Bronchus fibroblast of lung (primary cell): Measurements from ENCODE around the gene ZNF77. TPM values are rescaled to one million over a fixed set of nuclear protein-coding genes. Genes with fewer than 3 reads are reported as not detected.

Experiments used
- total RNA-seq: library from RNA; depleted of rRNA; stranded (reverse); fragments of >200 nt; gene quantifications from 2 replicates; pipeline ENCODE4 v1.2.3, GENCODE V29; 2015

Gene ZNF77
- 2.2 and 3.0 TPM in 2 replicates for total RNA-seq

GRCh38 chr19:2944775-2945574 lies at the start of gene ZNF77:
ZNF77 (minus strand) TSS chr19:2944971; CDS start chr19:2944840, 131 bp downstream.

GRCh38 chr19:2977001-2977745 lies 32.4 kb upstream of the ZNF77 start, which contains the start of gene TLE6:
TLE6 (plus strand) TSS chr19:2977564; CDS start chr19:2978234, 670 bp downstream.

GRCh38 chr19:2900296-2901252 lies 44.2 kb downstream of the ZNF77 start, which contains the start of gene ZNF57:
ZNF57 (plus strand) TSS chr19:2900928; CDS start chr19:2901046, 118 bp downstream.

Other genes starting within 250 kb of the ZNF77 start
- under 0.01 and 0.15 TPM in 2 replicates for gene GNG7, start 242.3 kb downstream of the ZNF77 start, total RNA-seq
- gene DIRAS1, start 223.6 kb downstream of the ZNF77 start, total RNA-seq: 0.34 and 0.59 TPM in 2 replicates
- gene SLC39A3, start 205.0 kb downstream of the ZNF77 start, total RNA-seq: 34.6 and 37.8 TPM in 2 replicates
- 81.3 and 85.1 TPM in 2 replicates for gene SGTA, start 161.7 kb downstream of the ZNF77 start, total RNA-seq
- 137 and 145 TPM in 2 replicates for gene THOP1, start 159.5 kb downstream of the ZNF77 start, total RNA-seq
- 0.50 and 1.2 TPM in 2 replicates for gene ZNF554, start 125.1 kb downstream of the ZNF77 start, total RNA-seq
- gene ZNF555, start 103.5 kb downstream of the ZNF77 start, total RNA-seq: 2.5 and 3.3 TPM in 2 replicates
- not detected in 2 replicates for gene ZNF556, start 77.6 kb downstream of the ZNF77 start, total RNA-seq
- gene ZNF57, start 44.0 kb downstream of the ZNF77 start, total RNA-seq: 1.8 and 2.5 TPM in 2 replicates
- gene TLE6, start 32.6 kb upstream of the ZNF77 start, total RNA-seq: 0.17 and 0.30 TPM in 2 replicates
- gene TLE2, start 84.3 kb upstream of the ZNF77 start, total RNA-seq: 0.45 and 2.5 TPM in 2 replicates
- 312 and 327 TPM in 2 replicates for gene TLE5, start 117.5 kb upstream of the ZNF77 start, total RNA-seq
- 48.1 and 51.3 TPM in 2 replicates for gene GNA11, start 149.4 kb upstream of the ZNF77 start, total RNA-seq
- not detected in 2 replicates for gene GNA15, start 191.1 kb upstream of the ZNF77 start, total RNA-seq
- not detected in 2 replicates for gene S1PR4, start 233.8 kb upstream of the ZNF77 start, total RNA-seq
- 82.4 and 82.7 TPM in 2 replicates for gene NCLN, start 241.0 kb upstream of the ZNF77 start, total RNA-seq